Fibroblast of lung (primary cell): ENCODE measurements around the gene MTOR. TPM values are rescaled to one million over a fixed set of nuclear protein-coding genes. Genes with fewer than 3 reads are reported as not detected.

Source experiments
- DNase-seq, 2 donors: peaks; one replicate each; pipeline versions ENCODE4 v3.0.0 to v3.0.0-alpha.2; 2010; ENCODE audit warnings: low read depth in 2 of 2
- H2AFZ ChIP-seq: 2 replicates; pipeline ENCODE4 v1.5.1; 2012; ENCODE audit warnings: low read length, control low read depth, inconsistent platforms
- H3K27ac ChIP-seq: 2 replicates; pipeline ENCODE4 v1.5.1; 2011; ENCODE audit warnings: low read length, control low read depth; ENCODE audit not compliant: insufficient read depth
- H3K27me3 ChIP-seq: 2 replicates; pipeline ENCODE4 v1.5.1; 2011; ENCODE audit warnings: mild to moderate bottlenecking, low read length; ENCODE audit not compliant: control insufficient read depth, insufficient read depth
- H3K36me3 ChIP-seq: 2 replicates; pipeline ENCODE4 v1.5.1; 2011; ENCODE audit warnings: low read length; ENCODE audit not compliant: control insufficient read depth, insufficient read depth
- H3K4me1 ChIP-seq: 2 replicates; pipeline ENCODE4 v1.5.1; 2011; ENCODE audit warnings: low read length; ENCODE audit not compliant: control insufficient read depth, insufficient read depth; ENCODE audit errors: extremely low read depth
- H3K4me2 ChIP-seq: 2 replicates; pipeline ENCODE4 v1.5.1; 2011; ENCODE audit warnings: low read length, control low read depth; ENCODE audit not compliant: insufficient read depth; ENCODE audit errors: extremely low read depth
- H3K4me3 ChIP-seq, 4 experiments: fragments of 200-600 bp in 1 of 4; sonication (generic) in 1 of 4; replicated peaks in 1 of 4; 2 replicates each; pipeline ENCODE4 v1.5.1; 2011 to 2016; ENCODE audit warnings: low read length in 4 of 4, low read depth in 3 of 4, mild to moderate bottlenecking in 3 of 4, control low read depth in 2 of 4, inconsistent platforms in 1 of 4, mixed read lengths in 1 of 4; ENCODE audit not compliant: insufficient read depth in 1 of 4; ENCODE audit errors: control extremely low read depth in 1 of 4
- H3K79me2 ChIP-seq: 2 replicates; pipeline ENCODE4 v1.5.1; 2012; ENCODE audit warnings: mild to moderate bottlenecking, low read length, inconsistent platforms; ENCODE audit not compliant: control insufficient read depth, insufficient read depth
- H3K9ac ChIP-seq: 2 replicates; pipeline ENCODE4 v1.5.1; 2011; ENCODE audit warnings: mild to moderate bottlenecking, low read length, control low read depth; ENCODE audit not compliant: insufficient read depth
- H3K9me3 ChIP-seq: 2 replicates; pipeline ENCODE4 v1.5.1; 2012; ENCODE audit warnings: low read depth, low read length; ENCODE audit not compliant: control insufficient read depth, insufficient read depth
- H4K20me1 ChIP-seq: 2 replicates; pipeline ENCODE4 v1.5.1; 2011; ENCODE audit warnings: low read length; ENCODE audit not compliant: control insufficient read depth, insufficient read depth; ENCODE audit errors: extremely low read depth
- CTCF ChIP-seq, 2 donors: IDR thresholded peaks in 1 of 2; conservative IDR thresholded peaks in 1 of 2; 1 replicate in 1 of 2; 2 replicates in 1 of 2; pipeline ENCODE4 v1.5.1; 2011 to 2012; ENCODE audit warnings: low read length in 2 of 2, control low read depth in 1 of 2, inconsistent platforms in 1 of 2, low read depth in 1 of 2, mild to moderate bottlenecking in 1 of 2
- EZH2 ChIP-seq: IDR thresholded peaks from 2 replicates; pipeline ENCODE4 v1.5.1; 2012; ENCODE audit warnings: low read length, control low read depth, mild to moderate bottlenecking; ENCODE audit errors: missing control alignments
- polyA minus RNA-seq: library from RNA; depleted of rRNA, polyadenylated mRNA; stranded (reverse); fragments of >200 nt; gene quantifications from 2 replicates; pipeline ENCODE4 v1.2.3, GENCODE V29; 2011; ENCODE audit warnings: low replicate concordance
- polyA plus RNA-seq, 2 donors: library from polyadenylated mRNA; depleted of rRNA in 1 of 2; stranded (reverse) in 1 of 2; unstranded in 1 of 2; fragments of >200 nt; gene quantifications; 2 replicates each; pipeline ENCODE4 v1.2.1, GENCODE V29; 2011 to 2012; ENCODE audit warnings: missing spikeins in 1 of 2
- total RNA-seq: library from RNA; depleted of rRNA; stranded (reverse); fragments of >200 nt; gene quantifications from 2 replicates; pipeline ENCODE4 v1.2.1, GENCODE V29; 2014

Gene MTOR
- total RNA-seq (25.4 and 36.2 TPM in 2 replicates), polyA plus RNA-seq (20.2 and 27.6 TPM in 2 replicates), polyA minus RNA-seq (63.7 and 109 TPM in 2 replicates)
- polyA plus RNA-seq (2012): 17.4 and 21.9 TPM in 2 replicates

DNA sequence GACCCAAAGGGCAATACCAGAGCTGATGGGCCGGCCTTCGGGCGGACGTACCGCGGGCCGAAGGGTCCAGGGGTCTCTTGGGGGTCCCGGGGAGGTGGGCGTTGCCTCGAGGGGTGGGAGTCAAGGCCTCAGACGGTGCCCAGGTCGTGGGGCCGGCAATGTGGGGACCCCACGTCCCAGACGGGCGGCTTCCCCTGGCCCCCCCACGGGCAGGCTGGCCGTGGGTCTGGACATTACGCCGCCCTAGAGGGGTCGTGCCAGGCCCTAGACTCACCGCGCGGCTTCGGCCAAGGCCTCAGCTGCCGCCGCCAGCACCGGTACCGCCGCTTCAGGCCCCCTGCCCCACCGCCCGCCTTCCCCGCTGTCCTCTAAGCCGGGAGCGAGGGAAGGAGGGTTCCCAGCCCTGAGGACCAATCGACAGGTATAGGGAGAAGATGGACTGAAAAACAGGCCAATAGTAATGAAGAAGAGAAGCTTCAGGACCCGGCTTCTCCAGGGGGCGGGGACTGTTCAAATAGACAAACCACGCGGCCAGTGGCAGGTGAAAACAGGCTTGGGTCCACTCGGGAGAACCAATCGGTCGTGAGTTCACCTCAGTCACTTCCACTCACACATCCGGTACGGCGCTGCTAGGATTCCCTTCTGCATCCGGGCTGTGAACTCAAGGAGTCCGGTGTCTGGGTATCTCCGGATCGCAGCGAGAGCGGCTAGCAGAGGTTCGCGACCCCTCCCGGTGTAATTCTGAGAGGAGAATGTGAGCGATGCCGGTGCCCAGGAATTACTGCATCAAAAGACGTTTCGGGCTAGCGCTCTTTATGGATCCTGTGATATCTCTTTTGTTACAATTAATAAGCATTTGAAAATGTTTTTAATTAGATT, at the start of gene MTOR:
MTOR (minus strand) TSS at position 381 of the 879 bp plus-strand sequence. CDS start 3,142 bp downstream, outside the sequence.
- peak within 1 kb of the TSS; percentile 72 to 88 (median 84) for H3K4me3 ChIP-seq
- no peaks in the 10 kb centered on the region for H3K27me3 ChIP-seq
- peaks cover 13% of the 10 kb centered on the region for H3K79me2 ChIP-seq
- no peaks in the 10 kb centered on the region for H3K36me3 ChIP-seq
- no peaks in the 10 kb centered on the region for H3K9me3 ChIP-seq
- H3K9ac ChIP-seq: peak within 1 kb of the TSS; percentile 86
- peak within 1 kb of the TSS; percentile 95 for H3K4me2 ChIP-seq
- no peaks in the 10 kb centered on the region for H4K20me1 ChIP-seq
- H3K27ac ChIP-seq: peak within 1 kb of the TSS; percentile 78
- peak; percentile 100 for DNase-seq
- peak within 1 kb of the TSS; percentile 86 for H2AFZ ChIP-seq
- H3K4me1 ChIP-seq: no peaks in the 10 kb centered on the region
- TF ChIP-seq EZH2: no peak
- TF ChIP-seq CTCF (conservative IDR thresholded peaks at IDR 0.05 in 1 of 2, IDR thresholded peaks at IDR 0.05 in 1 of 2; ENCODE audit: low read depth in 1 of 2, low read length in 2 of 2): no peak

- no peaks in the 10 kb centered on the region for H4K20me1 ChIP-seq
- no peak overlapping the region for H3K9ac ChIP-seq
- H3K4me1 ChIP-seq: no peaks in the 10 kb centered on the region
- no peak overlapping the region for H3K27ac ChIP-seq
- H3K79me2 ChIP-seq: no peaks in the 10 kb centered on the region
- H3K4me2 ChIP-seq: no peak overlapping the region
- H3K36me3 ChIP-seq: no peaks in the 10 kb centered on the region
- TF ChIP-seq EZH2 (no peak), CTCF (conservative IDR thresholded peaks at IDR 0.05 in 1 of 2, IDR thresholded peaks at IDR 0.05 in 1 of 2; ENCODE audit: low read depth in 1 of 2, low read length in 2 of 2) (no peak)
- no peak overlapping the region for H2AFZ ChIP-seq
- no peaks in the 10 kb centered on the region for H3K9me3 ChIP-seq
- peaks cover 9% of the 10 kb centered on the region for H3K27me3 ChIP-seq
- H3K4me3 ChIP-seq: no peak overlapping the region
- no peak for DNase-seq
Measured at GRCh38 chr1:11309385-11309784, 47.0 kb upstream of the MTOR start.

DNA sequence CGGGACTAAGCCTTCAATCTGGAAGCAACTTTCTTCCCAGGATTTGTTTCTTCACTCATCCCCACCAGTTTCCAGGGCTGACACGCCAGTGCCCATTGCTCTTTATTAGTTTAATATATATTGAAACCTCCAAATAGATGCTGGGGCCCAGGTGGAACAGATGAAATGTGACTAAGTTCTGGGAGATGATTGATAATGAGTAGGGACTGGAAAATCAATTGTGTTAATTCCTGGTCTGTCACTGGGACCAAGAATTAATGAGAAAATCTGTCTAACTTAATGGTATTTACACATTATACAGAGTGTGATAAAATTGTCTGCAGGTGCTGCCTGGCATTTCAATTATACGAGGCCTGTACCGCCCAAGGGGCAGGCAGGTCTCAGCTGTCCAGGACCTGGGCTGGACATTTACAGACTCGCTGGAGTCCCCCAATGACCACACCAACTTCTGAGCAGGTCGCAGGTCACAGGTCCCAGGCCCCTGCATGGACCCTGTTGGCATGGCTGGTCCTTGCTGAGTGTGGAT, 46.4 kb upstream of the MTOR start:
- Histone ChIP-seq H3K79me2 (no peaks in the 10 kb centered on the region), H3K36me3 (no peaks in the 10 kb centered on the region), H3K4me2 (no peak overlapping the region), H3K4me1 (no peaks in the 10 kb centered on the region), H2AFZ (no peak overlapping the region), H3K9ac (no peak overlapping the region), H3K27me3 (peaks cover 9% of the 10 kb centered on the region), H4K20me1 (no peaks in the 10 kb centered on the region), H3K4me3 (no peak overlapping the region), H3K27ac (no peak overlapping the region), H3K9me3 (no peaks in the 10 kb centered on the region)
- TF ChIP-seq CTCF (conservative IDR thresholded peaks at IDR 0.05 in 1 of 2, IDR thresholded peaks at IDR 0.05 in 1 of 2; ENCODE audit: low read depth in 1 of 2, low read length in 2 of 2) (no peak), EZH2 (no peak)
- no peak for DNase-seq
